HG02798 (cell line): ENCODE data around the gene NFIA.

Experiments used
- ATAC-seq: cut with Tn5 transposase; IDR thresholded peaks from one replicate; pipeline ENCODE4 v1.9.1; 2021; ENCODE audit warnings: mild to moderate bottlenecking; ENCODE audit not compliant: unreplicated experiment, poor library complexity

Gene NFIA

DNA sequence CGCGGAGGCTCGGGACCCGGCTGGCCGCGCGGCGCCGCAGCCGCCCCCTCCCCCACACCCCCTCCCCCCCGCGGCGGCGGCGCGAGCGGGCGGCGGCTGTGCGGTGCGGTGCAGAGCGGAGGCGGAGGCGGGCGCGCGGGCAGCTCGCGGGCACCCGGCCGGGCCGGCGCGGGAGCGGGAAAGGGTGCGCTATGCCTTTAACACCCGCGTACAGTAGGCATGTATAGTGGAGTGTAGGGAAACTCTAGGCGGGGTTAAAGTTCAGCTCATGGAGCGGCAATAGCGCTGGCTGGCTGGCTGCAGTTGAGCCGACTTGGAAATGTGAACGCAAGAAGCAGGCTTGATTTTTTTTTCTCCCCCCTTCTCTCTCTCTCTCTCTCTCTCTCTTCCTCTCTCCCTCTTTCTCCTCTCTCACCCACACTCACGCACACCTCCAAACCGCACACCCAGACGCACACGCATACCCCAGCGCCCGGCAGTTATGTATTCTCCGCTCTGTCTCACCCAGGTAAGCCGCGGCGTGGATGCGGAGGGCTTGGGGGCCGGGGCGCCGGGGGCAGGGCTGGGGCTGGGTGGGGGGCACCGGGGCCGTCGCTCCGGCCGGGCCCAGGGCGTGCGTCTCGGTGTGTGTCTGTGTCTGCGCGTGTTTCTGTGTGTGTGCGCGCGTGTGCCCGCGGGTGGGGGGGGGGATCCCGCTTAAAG, at the start of gene NFIA:
NFIA (plus strand) TSS at position 251 of the 702 bp plus-strand sequence.
- ATAC-seq, result no peak

- no peak for ATAC-seq
Observed at GRCh38 chr1:61035880-61036279, 46.5 kb upstream of the NFIA start.

- ATAC-seq, result no peak
Observed at GRCh38 chr1:61042466-61043009, 39.8 kb upstream of the NFIA start.

DNA sequence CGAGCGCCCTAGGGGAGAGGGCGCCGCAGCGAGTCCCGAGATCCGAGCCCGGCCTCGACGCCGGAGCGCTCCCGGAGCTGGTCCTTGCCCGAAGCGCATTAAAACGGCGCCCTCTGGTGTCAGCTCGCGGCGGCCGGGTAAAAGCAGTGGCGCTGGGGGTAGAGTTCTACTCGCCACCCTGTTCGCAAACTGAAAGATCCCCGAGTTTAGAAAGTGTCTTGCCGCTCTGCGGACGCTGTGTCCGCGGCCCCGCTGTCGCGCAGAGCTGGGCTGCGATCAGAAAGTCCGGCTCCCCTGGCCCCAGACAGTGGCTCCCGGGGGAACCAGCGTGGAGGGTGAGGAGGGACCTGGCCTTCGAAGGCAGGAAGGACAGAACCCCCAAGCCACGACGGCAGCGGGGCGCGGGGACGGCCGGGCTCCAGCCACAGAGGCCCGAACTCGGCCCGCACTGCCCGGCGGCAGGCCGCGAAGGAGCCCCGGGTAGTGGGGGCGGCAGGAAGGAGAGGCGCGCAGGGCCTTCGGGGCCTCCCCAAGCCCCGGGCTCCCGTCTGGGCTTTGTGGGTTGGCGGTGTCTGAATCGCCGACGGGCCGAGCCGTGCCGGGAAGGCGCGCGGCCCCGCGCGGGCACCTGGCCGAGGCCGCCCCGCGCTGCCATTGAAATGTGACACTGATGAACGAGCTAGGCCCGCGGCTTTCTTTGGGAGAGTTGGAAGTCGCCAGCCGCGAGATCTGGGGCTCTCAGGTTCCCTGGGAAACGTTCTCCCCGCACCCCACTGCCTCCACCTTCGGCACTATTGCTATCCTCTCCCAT, 39.1 kb upstream of the NFIA start:
- peak; percentile 54 for ATAC-seq

DNA sequence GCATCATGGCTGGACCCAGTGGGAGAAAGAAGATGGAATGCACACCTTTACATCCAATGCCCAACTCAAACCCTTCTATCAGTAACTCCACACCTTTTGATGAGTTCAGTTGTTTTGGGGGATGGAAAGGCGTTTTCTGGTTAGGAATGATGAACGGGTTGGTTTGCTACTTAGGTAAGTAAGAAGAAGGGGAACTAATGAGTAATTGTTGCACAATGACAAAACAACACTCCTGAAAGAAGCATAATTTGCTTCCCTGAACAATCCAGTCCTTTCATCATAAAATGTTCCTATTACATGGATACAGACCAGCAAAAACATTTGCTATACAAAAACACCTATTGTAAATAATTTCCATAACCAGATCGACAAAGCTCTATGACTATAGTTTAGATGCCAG, 35.9 kb upstream of the NFIA start:
- ATAC-seq, result no peak

DNA sequence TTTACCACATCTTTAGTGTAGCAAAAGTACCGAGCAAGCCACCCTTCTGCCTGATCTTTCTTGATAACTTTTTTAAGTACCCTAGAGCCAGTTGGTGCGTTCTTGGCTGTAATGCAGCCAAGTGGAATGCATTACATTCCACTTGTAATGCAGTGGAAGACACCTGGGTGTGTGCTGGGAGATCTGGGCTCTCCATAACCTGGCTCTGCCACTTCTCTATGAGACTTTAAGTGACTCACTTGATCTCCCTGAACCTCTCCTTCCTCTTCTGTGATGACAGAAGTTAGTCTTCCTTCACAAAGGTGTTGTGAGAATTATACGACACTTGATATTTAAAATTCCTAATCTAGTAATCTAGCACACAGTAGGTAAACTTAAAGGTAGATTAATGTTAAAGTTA, 35.3 kb upstream of the NFIA start:
- ATAC-seq, result no peak

DNA sequence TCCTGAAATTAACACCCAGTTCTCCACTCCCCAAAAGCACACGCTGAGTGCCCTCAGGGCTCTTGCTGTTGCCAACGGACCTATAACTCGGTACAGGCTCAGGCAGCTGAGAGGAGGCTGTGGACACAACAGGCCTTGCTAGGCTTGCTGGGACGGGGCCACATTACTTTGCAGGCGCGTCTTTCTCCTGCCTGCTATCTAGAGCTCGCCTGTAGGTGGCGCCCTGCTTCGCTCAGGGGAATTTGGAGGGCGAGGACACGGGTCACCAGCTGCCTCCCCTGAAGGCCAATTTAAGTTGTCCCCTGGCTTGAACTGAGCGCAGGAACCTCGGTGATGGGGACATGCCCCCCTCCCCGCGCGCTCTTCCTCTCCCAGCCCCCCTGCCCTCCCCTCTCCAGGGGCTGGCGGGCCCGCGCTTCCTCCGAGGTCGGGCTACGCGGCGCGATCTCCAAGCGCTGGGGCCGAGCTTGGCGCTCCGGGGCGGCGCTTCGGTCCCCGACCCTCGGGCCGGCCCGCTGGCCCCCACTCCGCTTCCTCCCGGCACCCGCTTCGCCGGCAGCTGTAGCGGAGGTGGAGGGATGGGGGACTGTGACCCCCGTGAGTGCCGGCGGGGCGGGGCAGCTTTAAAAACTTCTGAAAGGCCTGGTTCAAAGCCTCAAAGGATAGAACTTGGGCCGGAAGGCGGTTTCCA, 32.4 kb upstream of the NFIA start:
- peak; percentile 77 for ATAC-seq

- ATAC-seq, result peak; percentile 19
Observed at GRCh38 chr1:61050541-61051442, 31.6 kb upstream of the NFIA start.

- no peak for ATAC-seq
Observed at GRCh38 chr1:61051443-61051718, 31.0 kb upstream of the NFIA start.

DNA sequence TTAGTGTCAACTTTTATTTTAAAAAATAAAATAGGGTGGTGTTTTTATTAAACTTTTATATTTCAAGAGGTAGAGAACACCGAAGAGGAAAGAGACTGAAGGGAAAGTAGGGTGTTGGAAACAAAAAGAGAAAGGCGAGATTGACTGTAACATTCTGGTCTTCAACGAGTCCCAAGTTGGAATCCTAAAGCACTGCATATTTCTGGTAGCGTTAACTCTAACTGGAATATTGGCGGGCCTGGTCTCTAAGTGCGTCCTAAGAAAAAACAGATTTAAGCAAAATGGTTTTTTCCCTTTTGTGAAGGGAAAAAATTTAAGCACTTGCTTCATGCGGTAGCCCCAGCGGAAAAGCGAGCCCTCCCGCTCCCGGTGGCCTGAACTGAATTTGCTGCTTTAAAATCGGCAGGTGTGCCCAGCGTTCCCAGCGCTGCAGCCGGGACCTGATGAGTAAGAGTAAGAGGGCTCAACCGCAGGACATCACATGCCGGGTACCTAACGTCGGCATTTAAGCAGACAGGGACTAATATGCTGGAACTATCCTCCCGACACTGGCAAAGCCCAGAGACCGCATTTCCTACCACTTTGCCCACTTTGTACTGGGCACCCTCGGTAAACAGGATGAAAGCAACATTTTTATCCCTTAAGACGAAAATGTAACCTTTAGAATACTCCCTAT, 30.5 kb upstream of the NFIA start:
- ATAC-seq, result no peak

- no peak for ATAC-seq
Observed at GRCh38 chr1:61052395-61053225, 29.8 kb upstream of the NFIA start.

DNA sequence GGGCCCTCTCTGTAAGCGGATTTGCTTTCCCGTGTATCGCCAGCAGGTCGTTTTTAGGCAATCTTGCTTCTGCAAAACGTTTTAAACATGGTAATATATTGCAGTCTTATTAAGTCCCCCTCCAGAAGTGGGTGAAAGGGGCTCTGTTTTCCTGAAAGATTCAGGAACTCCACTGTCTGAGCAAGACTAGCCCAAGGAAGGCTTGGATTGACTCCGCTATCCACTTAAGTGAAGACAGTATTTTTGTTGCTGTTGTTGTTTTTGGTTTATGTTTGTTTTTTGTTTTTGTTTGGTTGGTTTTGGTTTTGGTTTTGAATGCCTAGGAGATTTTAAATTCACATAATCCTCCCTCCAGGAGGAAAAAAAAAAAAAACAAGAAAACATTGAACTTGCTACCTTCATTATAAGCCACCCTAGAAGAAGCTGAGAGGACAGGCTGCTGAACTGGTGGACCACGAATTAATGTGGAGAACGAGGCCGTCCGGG, 29.1 kb upstream of the NFIA start:
- no peak for ATAC-seq

DNA sequence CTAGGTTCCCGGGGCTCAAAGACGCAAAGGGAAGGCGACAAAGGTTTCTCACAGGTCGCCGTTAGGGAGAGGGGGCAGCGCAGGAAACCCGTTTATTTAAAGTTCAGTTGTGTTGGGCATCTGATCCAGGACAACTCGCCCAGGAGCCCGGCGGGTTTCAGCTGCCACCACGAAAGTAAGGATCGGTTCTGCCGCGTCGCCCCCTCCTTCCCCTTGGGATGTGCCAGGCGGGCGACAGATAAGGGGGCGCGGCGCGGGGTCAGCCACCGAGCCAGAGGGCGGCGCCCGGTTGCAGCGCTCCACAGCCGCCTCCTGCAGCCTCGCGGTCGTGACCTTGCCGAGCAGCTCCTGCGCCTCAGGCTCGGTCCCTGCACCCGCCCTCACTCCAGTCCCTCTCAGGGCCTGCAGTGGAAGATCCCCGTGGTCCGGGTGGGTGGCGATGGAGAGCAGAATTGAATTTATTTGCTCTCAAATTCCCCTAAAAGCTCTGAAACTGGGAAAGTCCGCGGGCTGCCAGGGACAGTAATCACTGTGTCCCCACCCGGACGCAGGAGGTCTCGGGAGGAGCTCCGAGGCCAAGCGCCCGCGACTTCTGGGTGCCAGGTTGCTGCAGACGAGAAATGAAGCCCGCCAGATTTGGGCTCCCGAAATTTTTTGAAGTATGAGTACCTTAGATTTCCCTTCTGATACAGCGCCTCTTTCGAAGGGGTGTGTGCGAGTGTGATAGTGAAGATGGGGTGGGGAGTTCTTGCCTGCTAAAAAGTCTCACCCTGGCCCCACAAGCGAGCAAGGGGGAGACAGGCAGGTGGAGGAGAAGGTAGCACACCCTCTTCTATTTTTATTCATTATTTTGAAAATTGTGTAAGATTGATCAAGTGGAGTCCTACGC, 28.4 kb upstream of the NFIA start:
- ATAC-seq, result no peak

GRCh38 chr1:61054601-61054993, 27.8 kb upstream of the NFIA start:
- ATAC-seq, result no peak

- no peak for ATAC-seq
Observed at GRCh38 chr1:61055110-61055614, 27.2 kb upstream of the NFIA start.

DNA sequence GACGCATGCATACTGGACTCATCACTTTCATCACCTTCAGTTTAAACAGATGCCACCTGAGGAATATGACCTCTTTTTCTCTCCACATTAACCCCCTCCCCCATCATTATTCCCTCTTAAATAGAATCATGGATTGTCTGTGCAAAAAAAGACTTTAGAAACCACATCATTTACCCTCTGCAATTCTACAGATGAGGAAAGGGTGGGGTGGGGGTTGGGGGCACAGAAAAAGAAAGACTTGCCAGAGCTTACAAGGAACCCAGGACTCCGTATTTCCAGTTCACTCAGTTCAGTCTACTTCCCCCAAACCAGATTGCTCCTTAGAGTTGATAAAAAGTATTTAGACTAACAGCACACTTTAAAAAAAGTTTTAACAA, 26.2 kb upstream of the NFIA start:
- no peak for ATAC-seq

- ATAC-seq, result no peak
Observed at GRCh38 chr1:61056573-61057439, 25.6 kb upstream of the NFIA start.
